ENCODE measurements around the gene KCNIP1.
"Not testable (repeated sequence)": the region's sequence is repeated elsewhere in the genome, so short reads cannot be mapped to it uniquely, and the experiment has no call there.

KCNIP1 gene

GRCh38 chr5:170732685-170733084 lies 228.9 kb downstream of the KCNIP1 start:
- no peak for DNase-seq

GRCh38 chr5:170736966-170737365 lies 233.1 kb downstream of the KCNIP1 start:
- no peak for DNase-seq

- DNase-seq = peak; percentile 74
These were observed 233.8 kb downstream of the KCNIP1 start for GRCh38 chr5:170737591-170737990.

- DNase-seq = no peak
These were observed 235.0 kb downstream of the KCNIP1 start for GRCh38 chr5:170738840-170739239.

- no peak for DNase-seq
These were observed 235.6 kb downstream of the KCNIP1 start for GRCh38 chr5:170739446-170739845.

- peak; percentile 83 for DNase-seq
These were observed 236.9 kb downstream of the KCNIP1 start for GRCh38 chr5:170740551-170741205.

- DNase-seq = no peak
These were observed 238.0 kb downstream of the KCNIP1 start for GRCh38 chr5:170741801-170742200.

GRCh38 chr5:170743876-170744212 lies 240.0 kb downstream of the KCNIP1 start:
- no peak for DNase-seq

- DNase-seq = no peak
These were observed 241.8 kb downstream of the KCNIP1 start for GRCh38 chr5:170745481-170746071.

- no peak for DNase-seq
These were observed 242.5 kb downstream of the KCNIP1 start for GRCh38 chr5:170746075-170746960.

- DNase-seq = no peak
These were observed 243.1 kb downstream of the KCNIP1 start for GRCh38 chr5:170746961-170747340.

GRCh38 chr5:170747357-170747756 lies 243.5 kb downstream of the KCNIP1 start:
- DNase-seq = no peak

- DNase-seq = no peak
These were observed 244.0 kb downstream of the KCNIP1 start for GRCh38 chr5:170747851-170748250.

- DNase-seq = no peak
These were observed 245.2 kb downstream of the KCNIP1 start for GRCh38 chr5:170748951-170749471.

- no peak for DNase-seq
These were observed 246.2 kb downstream of the KCNIP1 start for GRCh38 chr5:170749911-170750431.

- DNase-seq = no peak
These were observed 247.0 kb downstream of the KCNIP1 start for GRCh38 chr5:170750791-170751190.

GRCh38 chr5:170751631-170752030 lies 247.8 kb downstream of the KCNIP1 start:
- DNase-seq = no peak

- DNase-seq = peak; percentile 85
These were observed 248.7 kb downstream of the KCNIP1 start for GRCh38 chr5:170752257-170753215.

- DNase-seq = no peak
These were observed 249.5 kb downstream of the KCNIP1 start for GRCh38 chr5:170753311-170753710.

GRCh38 chr5:170754508-170754907 lies 250.7 kb downstream of the KCNIP1 start:
- not testable (repeated sequence) for DNase-seq

GRCh38 chr5:170755679-170756456 lies 252.0 kb downstream of the KCNIP1 start:
- no peak for DNase-seq

All from NCI-H1694 treated with DMSO at 0.1 percent for 48 hours (cell line).